Uterus (tissue), 4 donors: Measurements from ENCODE around the gene SLC44A3. TPM values are rescaled to one million over a fixed set of nuclear protein-coding genes. Genes with fewer than 3 reads are reported as not detected.

Source experiments
- DNase-seq, 2 donors: peaks; one replicate each; pipeline ENCODE4 v3.0.0-alpha.2; 2019 to 2020
- H3K27ac ChIP-seq, 2 donors: fragments of 200-600 bp; sonication (generic); 1 replicate in 1 of 2; 2 replicates in 1 of 2; pipeline ENCODE4 v1.5.1; 2016 to 2018
- H3K27me3 ChIP-seq, 2 donors: fragments of 200-600 bp; sonication (generic); one replicate each; pipeline ENCODE4 v1.5.1; 2018 to 2019; ENCODE audit warnings: control low read depth in 1 of 2
- H3K36me3 ChIP-seq, 2 donors: fragments of 200-600 bp; sonication (generic); one replicate each; pipeline ENCODE4 v1.5.1; 2019; ENCODE audit warnings: control low read depth in 1 of 2
- H3K4me1 ChIP-seq, 2 donors: fragments of 200-600 bp; sonication (generic); one replicate each; pipeline ENCODE4 v1.5.1; 2018 to 2019; ENCODE audit warnings: control low read depth in 1 of 2
- H3K4me3 ChIP-seq, 2 donors: fragments of 200-600 bp; sonication (generic); 1 replicate in 1 of 2; 2 replicates in 1 of 2; pipeline ENCODE4 v1.5.1; 2018 to 2019; ENCODE audit warnings: mild to moderate bottlenecking in 1 of 2
- H3K9me3 ChIP-seq, 2 donors: fragments of 200-600 bp; sonication (generic); one replicate each; pipeline ENCODE4 v1.5.1; 2019; ENCODE audit warnings: control low read depth in 1 of 2
- POLR2A ChIP-seq, 2 donors: fragments of 450-650 bp; IDR thresholded peaks; one replicate each; pipeline ENCODE4 v1.6.1; 2016; ENCODE audit warnings: antibody characterized with exemption in 2 of 2, mild to moderate bottlenecking in 1 of 2, moderate library complexity in 1 of 2
- intact Hi-C: fragments of 100-400 bp; cut with DNase I; formaldehyde crosslinking; loops from one replicate; pipeline ENCODE4 v1.15.1; 2023; ENCODE audit warnings: low total_unique reads
- total RNA-seq, 4 donors: library from RNA; depleted of rRNA in 3 of 4; stranded (reverse); fragments of >200 nt in 3 of 4; gene quantifications; one replicate each; pipeline versions ENCODE4 v1.1.0 to v1.2.4, GENCODE V29; 2014 to 2023
- TF ChIP-seq, protein P1 (sequence below), 4 experiments: fragments of 200-600 bp in 2 of 4; fragments of 450-650 bp in 2 of 4; sonication (generic) in 2 of 4; IDR thresholded peaks; one replicate each; pipeline ENCODE4 v1.5.1; 2016 to 2019; ENCODE audit warnings: antibody characterized with exemption in 4 of 4, mild to moderate bottlenecking in 2 of 4, moderate library complexity in 1 of 4
- donor health status: DM: yes; HTN: yes; CAD: no.

Gene SLC44A3
- total RNA-seq, 4 donors from 2014 or later, result 1.3 to 10.3 (median 4.8) TPM

DNA sequence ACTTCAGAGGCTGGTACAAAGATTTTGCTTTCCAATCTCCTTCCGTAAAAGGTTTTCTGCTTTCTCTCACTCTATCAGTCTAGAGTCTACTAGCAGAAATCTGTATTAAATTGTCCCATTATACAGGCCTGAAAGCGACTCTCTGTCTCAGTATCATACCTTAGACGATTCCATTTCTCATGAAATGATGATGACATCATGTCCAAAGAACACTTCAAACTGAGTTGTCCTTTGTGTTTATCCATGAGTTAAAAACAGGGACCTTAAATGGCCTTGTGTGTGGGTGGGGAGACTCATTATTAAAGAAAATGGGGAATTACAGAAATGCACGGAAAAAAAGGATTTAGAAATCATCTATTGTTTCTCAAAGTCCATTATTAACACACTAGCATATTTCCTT, 21.0 kb upstream of the SLC44A3 start:
- no peaks in the 10 kb centered on the region for H3K9me3 ChIP-seq
- intact Hi-C loops, result no loop called here
- H3K4me3 ChIP-seq, result no peak overlapping the region
- H3K27ac ChIP-seq, result no peak overlapping the region
- TF ChIP-seq POLR2A (IDR thresholded peaks at IDR 0.05), result no peak
- H3K27me3 ChIP-seq, result no peaks in the 10 kb centered on the region
- H3K36me3 ChIP-seq, result no peaks in the 10 kb centered on the region
- no peak for DNase-seq
- H3K4me1 ChIP-seq, result no peaks in the 10 kb centered on the region

- intact Hi-C loops, result no loop called here
- Histone ChIP-seq H3K4me3 (peak overlapping the region in 1 of 2 donors; percentile 5), H3K27me3 (no peaks in the 10 kb centered on the region), H3K27ac (peak overlapping the region; percentile 76 to 83), H3K4me1 (no peaks in the 10 kb centered on the region), H3K36me3 (no peaks in the 10 kb centered on the region), H3K9me3 (no peaks in the 10 kb centered on the region)
- TF ChIP-seq, protein P1, sequence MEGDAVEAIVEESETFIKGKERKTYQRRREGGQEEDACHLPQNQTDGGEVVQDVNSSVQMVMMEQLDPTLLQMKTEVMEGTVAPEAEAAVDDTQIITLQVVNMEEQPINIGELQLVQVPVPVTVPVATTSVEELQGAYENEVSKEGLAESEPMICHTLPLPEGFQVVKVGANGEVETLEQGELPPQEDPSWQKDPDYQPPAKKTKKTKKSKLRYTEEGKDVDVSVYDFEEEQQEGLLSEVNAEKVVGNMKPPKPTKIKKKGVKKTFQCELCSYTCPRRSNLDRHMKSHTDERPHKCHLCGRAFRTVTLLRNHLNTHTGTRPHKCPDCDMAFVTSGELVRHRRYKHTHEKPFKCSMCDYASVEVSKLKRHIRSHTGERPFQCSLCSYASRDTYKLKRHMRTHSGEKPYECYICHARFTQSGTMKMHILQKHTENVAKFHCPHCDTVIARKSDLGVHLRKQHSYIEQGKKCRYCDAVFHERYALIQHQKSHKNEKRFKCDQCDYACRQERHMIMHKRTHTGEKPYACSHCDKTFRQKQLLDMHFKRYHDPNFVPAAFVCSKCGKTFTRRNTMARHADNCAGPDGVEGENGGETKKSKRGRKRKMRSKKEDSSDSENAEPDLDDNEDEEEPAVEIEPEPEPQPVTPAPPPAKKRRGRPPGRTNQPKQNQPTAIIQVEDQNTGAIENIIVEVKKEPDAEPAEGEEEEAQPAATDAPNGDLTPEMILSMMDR (IDR thresholded peaks at IDR 0.05), result peak; percentile 42 to 63 (median 56)
- no peak for TF ChIP-seq POLR2A (IDR thresholded peaks at IDR 0.05)
- DNase-seq, result peak; percentile 45 to 47
Measured at GRCh38 chr1:94801919-94802546, 18.1 kb upstream of the SLC44A3 start.

GRCh38 chr1:94803106-94803505, 17.1 kb upstream of the SLC44A3 start:
- Histone ChIP-seq H3K9me3 (no peaks in the 10 kb centered on the region), H3K4me3 (no peak overlapping the region), H3K36me3 (no peaks in the 10 kb centered on the region), H3K4me1 (no peaks in the 10 kb centered on the region), H3K27ac (peak overlapping the region; percentile 76 to 83), H3K27me3 (no peaks in the 10 kb centered on the region)
- intact Hi-C loops, result no loop called here
- no peak for DNase-seq
- TF ChIP-seq, protein P1 (IDR thresholded peaks at IDR 0.05), result no peak
- TF ChIP-seq POLR2A (IDR thresholded peaks at IDR 0.05), result no peak

- H3K9me3 ChIP-seq, result no peaks in the 10 kb centered on the region
- peak in 1 of 2 donors; percentile 38 for DNase-seq
- peak overlapping the region; percentile 10 to 83 for H3K27ac ChIP-seq
- no peaks in the 10 kb centered on the region for H3K27me3 ChIP-seq
- H3K36me3 ChIP-seq, result no peaks in the 10 kb centered on the region
- no peak overlapping the region for H3K4me3 ChIP-seq
- TF ChIP-seq, protein P1 (IDR thresholded peaks at IDR 0.05), result no peak
- no peak for TF ChIP-seq POLR2A (IDR thresholded peaks at IDR 0.05)
- no peaks in the 10 kb centered on the region for H3K4me1 ChIP-seq
- intact Hi-C loops, result no loop called here
Measured at GRCh38 chr1:94803517-94804441, 16.4 kb upstream of the SLC44A3 start.

GRCh38 chr1:94804442-94804837, 15.7 kb upstream of the SLC44A3 start:
- TF ChIP-seq, protein P1 (IDR thresholded peaks at IDR 0.05), result no peak
- no peak for TF ChIP-seq POLR2A (IDR thresholded peaks at IDR 0.05)
- Histone ChIP-seq H3K27me3 (no peaks in the 10 kb centered on the region), H3K9me3 (no peaks in the 10 kb centered on the region), H3K4me1 (no peaks in the 10 kb centered on the region), H3K4me3 (no peak overlapping the region), H3K27ac (peak overlapping the region; percentile 10 to 83), H3K36me3 (no peaks in the 10 kb centered on the region)
- DNase-seq, result no peak
- intact Hi-C loops, result no loop called here
